Measurements from ENCODE around the gene PAFAH1B2. TPM values are rescaled to one million over a fixed set of nuclear protein-coding genes. Genes with fewer than 3 reads are reported as not detected.

PAFAH1B2 gene
- total and polyA plus RNA-seq, 2 of the 8 experiments (the other 6 are each of a cell fraction or from before 2014, with no cell fraction given), result 38.2 to 161 TPM

DNA sequence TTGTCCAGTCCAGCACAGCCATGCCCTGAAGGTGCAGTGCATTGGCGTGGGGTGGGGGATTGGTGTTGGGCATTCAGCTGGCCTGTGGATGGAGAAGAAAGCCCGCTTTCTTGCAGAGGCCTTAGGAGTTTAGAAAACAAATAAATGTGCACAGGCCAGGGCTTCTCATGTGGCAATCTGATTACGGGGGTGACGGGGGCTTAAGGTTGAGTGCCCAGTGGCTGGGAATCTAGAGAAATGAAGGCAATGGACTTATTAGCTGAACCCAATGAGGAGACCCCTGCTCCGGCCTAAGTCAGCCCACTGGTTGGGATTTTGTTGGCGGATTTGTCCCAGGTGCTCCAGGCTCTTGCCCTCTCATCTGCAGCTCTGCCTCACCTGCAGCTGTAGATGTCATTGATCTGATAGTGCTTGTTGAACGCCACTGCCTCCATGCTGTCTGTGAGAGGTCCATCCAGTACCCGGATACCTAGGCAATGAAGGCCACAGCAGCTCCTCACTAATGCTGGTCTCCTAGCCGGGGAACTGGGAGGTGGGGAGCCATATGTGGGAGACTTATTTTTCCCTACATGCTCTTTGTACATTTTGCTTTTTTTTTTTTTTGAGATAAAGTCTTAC lies 81.6 kb downstream of the PAFAH1B2 start (continued):
- no peak for TF ChIP-seq BRCA1 (IDR thresholded peaks at IDR 0.05; ENCODE audit: low read depth, low read length)

Other genes with a start within 250 kb of the PAFAH1B2 start
- gene SIK3, start 45.9 kb upstream of the PAFAH1B2 start, total RNA-seq (2021; fragmentation: NEBNext Ultra II Directional; extraction: Animal tissue kit (Norgen Biotek cat#: 25700)), result 32.1 and 32.6 TPM in 2 replicates
- gene SIK3, start 45.9 kb upstream of the PAFAH1B2 start, polyA plus RNA-seq (2011; rRNA removed), result 18.3 and 19.9 TPM in 2 replicates
- gene SIDT2, start 34.5 kb downstream of the PAFAH1B2 start, total RNA-seq (2021; fragmentation: NEBNext Ultra II Directional; extraction: Animal tissue kit (Norgen Biotek cat#: 25700)), result 14.6 and 18.5 TPM in 2 replicates
- gene SIDT2, start 34.5 kb downstream of the PAFAH1B2 start, polyA plus RNA-seq (2011; rRNA removed), result 21.1 and 26.7 TPM in 2 replicates
- gene TAGLN, start 55.1 kb downstream of the PAFAH1B2 start, total RNA-seq (2021; fragmentation: NEBNext Ultra II Directional; extraction: Animal tissue kit (Norgen Biotek cat#: 25700)), result 300 and 301 TPM in 2 replicates
- 140 and 150 TPM in 2 replicates for gene TAGLN, start 55.1 kb downstream of the PAFAH1B2 start, polyA plus RNA-seq (2011; rRNA removed)
- gene PCSK7, start 87.8 kb downstream of the PAFAH1B2 start, total RNA-seq (2021; fragmentation: NEBNext Ultra II Directional; extraction: Animal tissue kit (Norgen Biotek cat#: 25700)), result 38.5 and 45.6 TPM in 2 replicates
- 23.4 and 38.8 TPM in 2 replicates for gene PCSK7, start 87.8 kb downstream of the PAFAH1B2 start, polyA plus RNA-seq (2011; rRNA removed)
- 33.7 and 35.6 TPM in 2 replicates for gene RNF214, start 88.4 kb downstream of the PAFAH1B2 start, total RNA-seq (2021; fragmentation: NEBNext Ultra II Directional; extraction: Animal tissue kit (Norgen Biotek cat#: 25700))
- gene RNF214, start 88.4 kb downstream of the PAFAH1B2 start, polyA plus RNA-seq (2011; rRNA removed), result 34.9 and 35.3 TPM in 2 replicates
- 12.2 and 14.9 TPM in 2 replicates for gene BACE1-AS, start 147.1 kb downstream of the PAFAH1B2 start, total RNA-seq (2021; fragmentation: NEBNext Ultra II Directional; extraction: Animal tissue kit (Norgen Biotek cat#: 25700))
- 11.8 and 17.4 TPM in 2 replicates for gene BACE1-AS, start 147.1 kb downstream of the PAFAH1B2 start, polyA plus RNA-seq (2011; rRNA removed)
- 7.5 and 7.7 TPM in 2 replicates for gene BACE1, start 172.0 kb downstream of the PAFAH1B2 start, total RNA-seq (2021; fragmentation: NEBNext Ultra II Directional; extraction: Animal tissue kit (Norgen Biotek cat#: 25700))
- gene BACE1, start 172.0 kb downstream of the PAFAH1B2 start, polyA plus RNA-seq (2011; rRNA removed), result 7.9 and 9.5 TPM in 2 replicates
- gene CEP164, start 183.6 kb downstream of the PAFAH1B2 start, total RNA-seq (2021; fragmentation: NEBNext Ultra II Directional; extraction: Animal tissue kit (Norgen Biotek cat#: 25700)), result 18.7 and 20.8 TPM in 2 replicates
- 8.4 and 10.5 TPM in 2 replicates for gene CEP164, start 183.6 kb downstream of the PAFAH1B2 start, polyA plus RNA-seq (2011; rRNA removed)

Data from H1 (cell line).